ENCODE measurements around the gene PGBD1.

- TF ChIP-seq, protein P1, sequence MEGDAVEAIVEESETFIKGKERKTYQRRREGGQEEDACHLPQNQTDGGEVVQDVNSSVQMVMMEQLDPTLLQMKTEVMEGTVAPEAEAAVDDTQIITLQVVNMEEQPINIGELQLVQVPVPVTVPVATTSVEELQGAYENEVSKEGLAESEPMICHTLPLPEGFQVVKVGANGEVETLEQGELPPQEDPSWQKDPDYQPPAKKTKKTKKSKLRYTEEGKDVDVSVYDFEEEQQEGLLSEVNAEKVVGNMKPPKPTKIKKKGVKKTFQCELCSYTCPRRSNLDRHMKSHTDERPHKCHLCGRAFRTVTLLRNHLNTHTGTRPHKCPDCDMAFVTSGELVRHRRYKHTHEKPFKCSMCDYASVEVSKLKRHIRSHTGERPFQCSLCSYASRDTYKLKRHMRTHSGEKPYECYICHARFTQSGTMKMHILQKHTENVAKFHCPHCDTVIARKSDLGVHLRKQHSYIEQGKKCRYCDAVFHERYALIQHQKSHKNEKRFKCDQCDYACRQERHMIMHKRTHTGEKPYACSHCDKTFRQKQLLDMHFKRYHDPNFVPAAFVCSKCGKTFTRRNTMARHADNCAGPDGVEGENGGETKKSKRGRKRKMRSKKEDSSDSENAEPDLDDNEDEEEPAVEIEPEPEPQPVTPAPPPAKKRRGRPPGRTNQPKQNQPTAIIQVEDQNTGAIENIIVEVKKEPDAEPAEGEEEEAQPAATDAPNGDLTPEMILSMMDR (IDR thresholded peaks at IDR 0.05; ENCODE audit: low read depth, low read length, poor library complexity, severe bottlenecking), result no peak
- no peak for TF ChIP-seq EZH2phosphoT487 (IDR thresholded peaks at IDR 0.05; ENCODE audit: borderline replicate concordance, low read length)
These were observed 53.7 kb downstream of the PGBD1 start for GRCh38 chr6:28335040-28335563.

All from DOHH2 (cell line).